EH (cell line): ENCODE results near the gene NEBL.

Experiments
- DNase-seq: peaks from one replicate; pipeline ENCODE4 v3.0.0-alpha.2; 2015; ENCODE audit warnings: low read depth

The NEBL gene

GRCh38 chr10:20901110-20901509, 4.0 kb upstream of the NEBL start:
- DNase-seq: no peak

- DNase-seq: no peak
These were observed 1.9 kb upstream of the NEBL start for GRCh38 chr10:20898866-20899535.

GRCh38 chr10:20893297-20893696, 3.8 kb downstream of the NEBL start:
- no peak for DNase-seq

GRCh38 chr10:20892796-20893195, 4.3 kb downstream of the NEBL start:
- no peak for DNase-seq

GRCh38 chr10:20892011-20892585, 5.0 kb downstream of the NEBL start:
- DNase-seq: no peak

- peak; percentile 0 for DNase-seq
These were observed 5.8 kb downstream of the NEBL start for GRCh38 chr10:20891338-20891714.

GRCh38 chr10:20890491-20891337, 6.4 kb downstream of the NEBL start:
- no peak for DNase-seq

- no peak for DNase-seq
These were observed 7.1 kb downstream of the NEBL start for GRCh38 chr10:20890009-20890408.

- DNase-seq: no peak
These were observed 8.3 kb downstream of the NEBL start for GRCh38 chr10:20888620-20889330.

GRCh38 chr10:20887706-20888555, 9.2 kb downstream of the NEBL start:
- DNase-seq: no peak

GRCh38 chr10:20885678-20886077, 11.4 kb downstream of the NEBL start:
- DNase-seq: no peak

GRCh38 chr10:20883552-20883951, 13.6 kb downstream of the NEBL start:
- DNase-seq: no peak

GRCh38 chr10:20882091-20882490, 15.0 kb downstream of the NEBL start:
- no peak for DNase-seq

GRCh38 chr10:20879136-20879535, 18.0 kb downstream of the NEBL start:
- no peak for DNase-seq

- no peak for DNase-seq
These were observed 18.8 kb downstream of the NEBL start for GRCh38 chr10:20877986-20878983.

GRCh38 chr10:20877554-20877953, 19.6 kb downstream of the NEBL start:
- DNase-seq: no peak

- no peak for DNase-seq
These were observed 22.9 kb downstream of the NEBL start for GRCh38 chr10:20874261-20874660.

- DNase-seq: no peak
These were observed 25.1 kb downstream of the NEBL start for GRCh38 chr10:20871970-20872369.

GRCh38 chr10:20870834-20871233, 26.3 kb downstream of the NEBL start:
- DNase-seq: no peak

- DNase-seq: no peak
These were observed 34.1 kb downstream of the NEBL start for GRCh38 chr10:20863008-20863407.
